ENCODE results near the gene BRF1. TPM values are rescaled to one million over a fixed set of nuclear protein-coding genes. Genes with fewer than 3 reads are reported as not detected.
A peak's percentile ranks its signal among the peaks of the same experiment; 100 is the strongest.

Gene BRF1
- total and polyA plus RNA-seq, 2 of the 13 experiments (the other 11 are each of a cell fraction or from before 2014, with no cell fraction given), result 5.1 to 11.0 TPM

DNA sequence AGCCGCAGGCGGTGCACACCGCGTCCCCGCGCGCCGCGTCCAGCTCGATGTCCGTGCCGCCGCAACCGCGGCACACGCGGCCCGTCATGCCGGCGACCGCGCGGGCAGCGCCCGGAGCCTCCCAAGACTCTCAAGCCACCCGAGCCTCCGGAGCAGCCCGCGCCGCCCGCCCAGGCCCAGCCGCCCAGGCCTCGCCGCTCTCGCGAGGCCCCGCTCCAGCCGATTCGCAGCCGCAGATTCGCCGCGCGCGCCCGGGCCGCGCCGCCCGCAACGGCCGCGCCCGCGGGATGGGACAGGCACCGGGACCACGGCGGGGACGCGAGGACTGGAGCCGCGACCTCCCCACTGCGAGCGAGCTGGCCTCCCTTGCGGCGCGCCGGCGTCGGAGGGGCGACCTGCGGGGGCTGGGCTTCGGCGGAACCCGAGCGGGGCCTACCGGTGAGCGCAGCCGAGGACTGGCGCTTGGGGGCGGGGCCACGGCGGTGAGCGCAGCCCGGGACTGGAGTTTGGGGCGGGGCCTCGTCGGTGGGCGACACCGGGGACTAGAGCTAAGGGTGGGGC is at the start of gene BRF1 (continued):
- TF ChIP-seq ZNF766 (CRISPR knock-in tag; IDR thresholded peaks at IDR 0.05; ENCODE audit: borderline replicate concordance) (peak; percentile 37; the same call in 1 of the 2 replicates), RBFOX2 (IDR thresholded peaks at IDR 0.05; ENCODE audit: low read depth, low read length) (peak; percentile 83; the same call in 1 of the 2 replicates), ZNF138 (CRISPR knock-in tag; IDR thresholded peaks at IDR 0.05; ENCODE audit: low read depth) (peak; percentile 56; the same call in 1 of the 2 replicates), ZNF235 (CRISPR knock-in tag; IDR thresholded peaks at IDR 0.05; ENCODE audit: borderline replicate concordance) (no peak), KLF11 (CRISPR knock-in tag; IDR thresholded peaks at IDR 0.05) (no peak), ZNF431 (CRISPR knock-in tag; IDR thresholded peaks at IDR 0.05; ENCODE audit: borderline replicate concordance, low read depth) (0 out of 2 replicates have a peak, but pooled peaks have one; percentile 2), KLF9 (CRISPR knock-in tag; IDR thresholded peaks at IDR 0.05; ENCODE audit: low read depth) (no peak), HES4 (CRISPR knock-in tag; IDR thresholded peaks at IDR 0.05; ENCODE audit: borderline replicate concordance) (0 out of 2 replicates have a peak, but pooled peaks have one; percentile 27), TBL1XR1 (IDR thresholded peaks at IDR 0.05; ENCODE audit: borderline replicate concordance, low read length, partially characterized antibody) (peak; percentile 18), NR3C1 (CRISPR knock-in tag; IDR thresholded peaks at IDR 0.05) (no peak), MED8 (CRISPR knock-in tag; IDR thresholded peaks at IDR 0.05; ENCODE audit: insufficient replicate concordance) (peak; percentile 20), NCOA1 (CRISPR knock-in tag; IDR thresholded peaks at IDR 0.05) (no peak), ZNF589 (CRISPR knock-in tag; conservative IDR thresholded peaks at IDR 0.05) (0 out of 2 replicates have a peak, but pooled peaks have one; percentile 34), NONO (IDR thresholded peaks at IDR 0.05) (no peak), NONO (CRISPR knock-in tag; conservative IDR thresholded peaks at IDR 0.05) (0 out of 2 replicates have a peak, but pooled peaks have one; percentile 26), KDM5B (CRISPR knock-in tag; IDR thresholded peaks at IDR 0.05; ENCODE audit: borderline replicate concordance) (no peak), E2F5 (CRISPR knock-in tag; conservative IDR thresholded peaks at IDR 0.05) (no peak)
- TF ChIP-seq, protein P1, sequence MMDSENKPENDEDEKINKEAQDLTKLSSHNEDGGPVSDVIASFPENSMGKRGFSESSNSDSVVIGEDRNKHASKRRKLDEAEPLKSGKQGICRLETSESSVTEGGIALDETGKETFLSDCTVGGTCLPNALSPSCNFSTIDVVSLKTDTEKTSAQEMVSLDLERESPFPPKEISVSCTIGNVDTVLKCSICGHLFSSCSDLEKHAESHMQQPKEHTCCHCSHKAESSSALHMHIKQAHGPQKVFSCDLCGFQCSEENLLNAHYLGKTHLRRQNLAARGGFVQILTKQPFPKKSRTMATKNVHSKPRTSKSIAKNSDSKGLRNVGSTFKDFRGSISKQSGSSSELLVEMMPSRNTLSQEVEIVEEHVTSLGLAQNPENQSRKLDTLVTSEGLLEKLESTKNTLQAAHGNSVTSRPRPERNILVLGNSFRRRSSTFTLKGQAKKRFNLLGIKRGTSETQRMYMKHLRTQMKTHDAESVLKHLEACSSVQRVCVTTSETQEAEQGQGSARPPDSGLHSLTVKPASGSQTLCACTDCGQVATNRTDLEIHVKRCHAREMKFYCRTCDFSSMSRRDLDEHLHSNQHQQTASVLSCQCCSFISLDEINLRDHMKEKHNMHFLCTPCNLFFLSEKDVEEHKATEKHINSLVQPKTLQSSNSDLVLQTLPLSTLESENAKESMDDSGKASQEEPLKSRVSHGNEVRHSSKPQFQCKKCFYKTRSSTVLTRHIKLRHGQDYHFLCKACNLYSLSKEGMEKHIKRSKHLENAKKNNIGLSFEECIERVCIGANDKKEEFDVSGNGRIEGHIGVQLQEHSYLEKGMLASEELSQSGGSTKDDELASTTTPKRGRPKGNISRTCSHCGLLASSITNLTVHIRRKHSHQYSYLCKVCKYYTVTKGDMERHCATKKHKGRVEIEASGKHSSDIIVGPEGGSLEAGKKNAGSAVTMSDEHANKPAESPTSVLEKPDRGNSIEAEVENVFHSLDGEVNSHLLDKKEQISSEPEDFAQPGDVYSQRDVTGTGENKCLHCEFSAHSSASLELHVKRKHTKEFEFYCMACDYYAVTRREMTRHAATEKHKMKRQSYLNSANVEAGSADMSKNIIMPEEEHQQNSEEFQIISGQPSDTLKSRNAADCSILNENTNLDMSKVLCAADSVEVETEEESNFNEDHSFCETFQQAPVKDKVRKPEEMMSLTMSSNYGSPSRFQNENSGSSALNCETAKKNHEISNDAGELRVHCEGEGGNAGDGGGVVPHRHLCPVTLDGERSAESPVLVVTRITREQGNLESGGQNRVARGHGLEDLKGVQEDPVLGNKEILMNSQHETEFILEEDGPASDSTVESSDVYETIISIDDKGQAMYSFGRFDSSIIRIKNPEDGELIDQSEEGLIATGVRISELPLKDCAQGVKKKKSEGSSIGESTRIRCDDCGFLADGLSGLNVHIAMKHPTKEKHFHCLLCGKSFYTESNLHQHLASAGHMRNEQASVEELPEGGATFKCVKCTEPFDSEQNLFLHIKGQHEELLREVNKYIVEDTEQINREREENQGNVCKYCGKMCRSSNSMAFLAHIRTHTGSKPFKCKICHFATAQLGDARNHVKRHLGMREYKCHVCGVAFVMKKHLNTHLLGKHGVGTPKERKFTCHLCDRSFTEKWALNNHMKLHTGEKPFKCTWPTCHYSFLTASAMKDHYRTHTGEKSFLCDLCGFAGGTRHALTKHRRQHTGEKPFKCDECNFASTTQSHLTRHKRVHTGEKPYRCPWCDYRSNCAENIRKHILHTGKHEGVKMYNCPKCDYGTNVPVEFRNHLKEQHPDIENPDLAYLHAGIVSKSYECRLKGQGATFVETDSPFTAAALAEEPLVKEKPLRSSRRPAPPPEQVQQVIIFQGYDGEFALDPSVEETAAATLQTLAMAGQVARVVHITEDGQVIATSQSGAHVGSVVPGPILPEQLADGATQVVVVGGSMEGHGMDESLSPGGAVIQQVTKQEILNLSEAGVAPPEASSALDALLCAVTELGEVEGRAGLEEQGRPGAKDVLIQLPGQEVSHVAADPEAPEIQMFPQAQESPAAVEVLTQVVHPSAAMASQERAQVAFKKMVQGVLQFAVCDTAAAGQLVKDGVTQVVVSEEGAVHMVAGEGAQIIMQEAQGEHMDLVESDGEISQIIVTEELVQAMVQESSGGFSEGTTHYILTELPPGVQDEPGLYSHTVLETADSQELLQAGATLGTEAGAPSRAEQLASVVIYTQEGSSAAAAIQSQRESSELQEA (CRISPR knock-in tag; IDR thresholded peaks at IDR 0.05; ENCODE audit: not compliant biosample characterization), result no peak
- TF ChIP-seq, protein P2, sequence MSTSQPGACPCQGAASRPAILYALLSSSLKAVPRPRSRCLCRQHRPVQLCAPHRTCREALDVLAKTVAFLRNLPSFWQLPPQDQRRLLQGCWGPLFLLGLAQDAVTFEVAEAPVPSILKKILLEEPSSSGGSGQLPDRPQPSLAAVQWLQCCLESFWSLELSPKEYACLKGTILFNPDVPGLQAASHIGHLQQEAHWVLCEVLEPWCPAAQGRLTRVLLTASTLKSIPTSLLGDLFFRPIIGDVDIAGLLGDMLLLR (CRISPR knock-in tag; IDR thresholded peaks at IDR 0.05), result peak; percentile 63; the same call in 1 of the 2 replicates
- TF ChIP-seq, protein P3, sequence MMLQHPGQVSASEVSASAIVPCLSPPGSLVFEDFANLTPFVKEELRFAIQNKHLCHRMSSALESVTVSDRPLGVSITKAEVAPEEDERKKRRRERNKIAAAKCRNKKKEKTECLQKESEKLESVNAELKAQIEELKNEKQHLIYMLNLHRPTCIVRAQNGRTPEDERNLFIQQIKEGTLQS (CRISPR knock-in tag; IDR thresholded peaks at IDR 0.05), result no peak

Data from HepG2 (cell line).